ENCODE data around the gene CNIH2. TPM values are rescaled to one million over a fixed set of nuclear protein-coding genes. Genes with fewer than 3 reads are reported as not detected.
A peak's percentile ranks its signal among the peaks of the same experiment; 100 is the strongest.

The CNIH2 gene
- total RNA-seq, 1 donor from 2014 or later = 46.0 TPM

GRCh38 chr11:66278363-66279091, 552 bp downstream of the CNIH2 start:
- no peak for TF ChIP-seq CTCF (conservative IDR thresholded peaks at IDR 0.05)
- H3K9me3 Mint-ChIP-seq = no peaks in the 10 kb centered on the region
- H3K4me3 Mint-ChIP-seq = peak overlapping the region; percentile 90
- peaks cover 20% of the 10 kb centered on the region for H3K27me3 Mint-ChIP-seq (ENCODE audit: low read depth)
- no peak for DNase-seq (ENCODE audit: low read depth, low spot score)
- peaks cover 46% of the 10 kb centered on the region for H3K4me1 Mint-ChIP-seq
- H3K36me3 Mint-ChIP-seq (ENCODE audit: low read depth) = no peaks in the 10 kb centered on the region
- H3K27ac Mint-ChIP-seq (ENCODE audit: unreplicated experiment) = peak overlapping the region; percentile 19

GRCh38 chr11:66279092-66279734, 1.2 kb downstream of the CNIH2 start:
- no peaks in the 10 kb centered on the region for H3K36me3 Mint-ChIP-seq (ENCODE audit: low read depth)
- DNase-seq (ENCODE audit: low read depth, low spot score) = no peak
- H3K27ac Mint-ChIP-seq (ENCODE audit: unreplicated experiment) = peak overlapping the region; percentile 88
- no peaks in the 10 kb centered on the region for H3K9me3 Mint-ChIP-seq
- peaks cover 46% of the 10 kb centered on the region for H3K4me1 Mint-ChIP-seq
- no peak for TF ChIP-seq CTCF (conservative IDR thresholded peaks at IDR 0.05)
- peaks cover 20% of the 10 kb centered on the region for H3K27me3 Mint-ChIP-seq (ENCODE audit: low read depth)
- peak overlapping the region; percentile 90 for H3K4me3 Mint-ChIP-seq

GRCh38 chr11:66280428-66280827, 2.5 kb downstream of the CNIH2 start:
- no peak for TF ChIP-seq CTCF (conservative IDR thresholded peaks at IDR 0.05)
- peak overlapping the region; percentile 90 for H3K4me3 Mint-ChIP-seq
- H3K4me1 Mint-ChIP-seq = peaks cover 46% of the 10 kb centered on the region
- DNase-seq (ENCODE audit: low read depth, low spot score) = no peak
- no peaks in the 10 kb centered on the region for H3K36me3 Mint-ChIP-seq (ENCODE audit: low read depth)
- no peak overlapping the region for H3K27ac Mint-ChIP-seq (ENCODE audit: unreplicated experiment)
- peaks cover 20% of the 10 kb centered on the region for H3K27me3 Mint-ChIP-seq (ENCODE audit: low read depth)
- no peaks in the 10 kb centered on the region for H3K9me3 Mint-ChIP-seq

GRCh38 chr11:66281001-66281400, 3.0 kb downstream of the CNIH2 start:
- no peaks in the 10 kb centered on the region for H3K9me3 Mint-ChIP-seq
- H3K27ac Mint-ChIP-seq (ENCODE audit: unreplicated experiment) = no peak overlapping the region
- TF ChIP-seq CTCF (conservative IDR thresholded peaks at IDR 0.05) = no peak
- peak overlapping the region; percentile 90 for H3K4me3 Mint-ChIP-seq
- no peaks in the 10 kb centered on the region for H3K36me3 Mint-ChIP-seq (ENCODE audit: low read depth)
- DNase-seq (ENCODE audit: low read depth, low spot score) = no peak
- peaks cover 20% of the 10 kb centered on the region for H3K27me3 Mint-ChIP-seq (ENCODE audit: low read depth)
- H3K4me1 Mint-ChIP-seq = peaks cover 46% of the 10 kb centered on the region

- TF ChIP-seq CTCF (conservative IDR thresholded peaks at IDR 0.05) = no peak
- Mint-ChIP-seq H3K27ac (ENCODE audit: unreplicated experiment) (no peak overlapping the region), H3K4me1 (peaks cover 46% of the 10 kb centered on the region), H3K27me3 (ENCODE audit: low read depth) (peaks cover 19% of the 10 kb centered on the region), H3K36me3 (ENCODE audit: low read depth) (no peaks in the 10 kb centered on the region), H3K9me3 (no peaks in the 10 kb centered on the region), H3K4me3 (peak overlapping the region; percentile 90)
- DNase-seq (ENCODE audit: low read depth, low spot score) = no peak
Observed at GRCh38 chr11:66281776-66282467, 3.9 kb downstream of the CNIH2 start.

Measured in neural crest cell (in vitro differentiated cells).